SK-N-SH (cell line): ENCODE results near the gene LMO7. TPM values are rescaled to one million over a fixed set of nuclear protein-coding genes. Genes with fewer than 3 reads are reported as not detected.
A peak's percentile ranks its signal among the peaks of the same experiment; 100 is the strongest.

Source experiments
- CTCF ChIA-PET: fragments of 300-600, 350-600 bp; formaldehyde crosslinking; extraction: SDS; loops from one replicate; lab custom pipeline; 2021; lab: Yijun Ruan, JAX
- POLR2A ChIA-PET: fragments of 350-600 bp; sonication (Branson Sonifier 250); formaldehyde crosslinking; extraction: SDS; loops from one replicate; lab custom pipeline; 2020; ENCODE audit warnings: antibody characterized with exemption, inconsistent platforms; lab: Yijun Ruan, JAX
- DNase-seq: peaks from one replicate; pipeline ENCODE4 v3.0.0; 2012
- H2AFZ ChIP-seq: fragments of 200-600 bp; sonication (generic); 2 replicates; pipeline ENCODE4 v1.8.1; 2016; ENCODE audit warnings: antibody characterized with exemption, mild to moderate bottlenecking, low read depth
- H3F3A ChIP-seq: fragments of 200-600 bp; sonication (generic); replicated peaks from 2 replicates; pipeline ENCODE3; 2016; ENCODE audit warnings: antibody characterized with exemption, mild to moderate bottlenecking; ENCODE audit not compliant: insufficient read depth
- H3K27ac ChIP-seq, 2 experiments: fragments of 200-500 bp in 1 of 2; fragments of 200-600 bp in 1 of 2; sonication (Bioruptor generic) in 1 of 2; sonication (generic), shearing (Covaris generic) in 1 of 2; 2 replicates each; pipeline versions ENCODE4 v1.5.1 to v1.6.1; 2014 to 2016; ENCODE audit warnings: low read depth in 2 of 2, inconsistent platforms in 1 of 2, low read length in 1 of 2, mild to moderate bottlenecking in 1 of 2, mixed read lengths in 1 of 2
- H3K27me3 ChIP-seq: fragments of 200-600 bp; sonication (generic), shearing (Covaris generic); 2 replicates; pipeline ENCODE4 v1.6.1; 2016; ENCODE audit warnings: mixed run types; ENCODE audit not compliant: insufficient read depth
- H3K36me3 ChIP-seq, 2 experiments: fragments of 200-500 bp in 1 of 2; fragments of 200-600 bp in 1 of 2; sonication (Bioruptor generic) in 1 of 2; sonication (generic) in 1 of 2; replicated peaks in 1 of 2; 2 replicates each; pipeline versions ENCODE3 to v1.5.1; 2014 to 2016; ENCODE audit warnings: low read length in 1 of 2, mild to moderate bottlenecking in 1 of 2; ENCODE audit not compliant: insufficient read depth in 2 of 2, control insufficient read depth in 1 of 2
- H3K4me1 ChIP-seq, 2 experiments: fragments of 200-500 bp in 1 of 2; fragments of 200-600 bp in 1 of 2; sonication (Bioruptor generic) in 1 of 2; sonication (generic), shearing (Covaris generic) in 1 of 2; 2 replicates each; pipeline versions ENCODE4 v1.5.1 to v1.6.1; 2014 to 2016; ENCODE audit warnings: low read depth in 1 of 2, low read length in 1 of 2, mixed run types in 1 of 2; ENCODE audit not compliant: insufficient read depth in 2 of 2, control insufficient read depth in 1 of 2
- H3K4me2 ChIP-seq: fragments of 200-600 bp; sonication (generic), shearing (Covaris generic); 2 replicates; pipeline ENCODE4 v1.6.1; 2017; ENCODE audit warnings: mixed run types
- H3K4me3 ChIP-seq, 2 experiments: fragments of 200-500 bp in 1 of 2; fragments of 200-600 bp in 1 of 2; sonication (Bioruptor generic) in 1 of 2; sonication (generic), shearing (Covaris generic) in 1 of 2; 2 replicates each; pipeline versions ENCODE4 v1.5.1 to v1.8.1; 2014 to 2016; ENCODE audit warnings: low read depth in 2 of 2, inconsistent platforms in 1 of 2, low read length in 1 of 2, mild to moderate bottlenecking in 1 of 2, mixed read lengths in 1 of 2, moderate library complexity in 1 of 2
- H3K79me2 ChIP-seq: fragments of 200-600 bp; sonication (generic); 2 replicates; pipeline ENCODE4 v1.8.1; 2017; ENCODE audit warnings: mild to moderate bottlenecking; ENCODE audit not compliant: insufficient read depth
- H3K9ac ChIP-seq: fragments of 200-600 bp; sonication (generic); 2 replicates; pipeline ENCODE4 v1.6.1; 2017; ENCODE audit warnings: mixed run types
- H3K9me2 ChIP-seq: fragments of 200-600 bp; sonication (generic); 2 replicates; pipeline ENCODE4 v1.6.1; 2017; ENCODE audit warnings: mixed run types
- H3K9me3 ChIP-seq: fragments of 200-600 bp; sonication (generic); 2 replicates; pipeline ENCODE4 v1.6.1; 2017; ENCODE audit warnings: mixed run types, mild to moderate bottlenecking, moderate library complexity
- H4K20me1 ChIP-seq: fragments of 200-600 bp; sonication (generic); 2 replicates; pipeline ENCODE4 v1.6.1; 2017; ENCODE audit warnings: mild to moderate bottlenecking, mixed run types; ENCODE audit not compliant: insufficient read depth
- CHD2 ChIP-seq: fragments of 150-350 bp; IDR thresholded peaks from 2 replicates; pipeline ENCODE4 v1.6.1; 2018; ENCODE audit warnings: low read length; ENCODE audit not compliant: partially characterized antibody
- EZH2phosphoT487 ChIP-seq: fragments of 200-600 bp; sonication (generic); IDR thresholded peaks from 2 replicates; pipeline ENCODE4 v1.6.1; 2017; ENCODE audit warnings: low read depth, mixed run types, mild to moderate bottlenecking, antibody characterized with exemption, moderate library complexity, borderline replicate concordance
- FOSL2 ChIP-seq: IDR thresholded peaks from 2 replicates; pipeline ENCODE4 v1.4.0; 2012; ENCODE audit warnings: low read depth, mild to moderate bottlenecking, moderate library complexity, borderline replicate concordance
- FOXJ3 ChIP-seq: sonication (generic); formaldehyde crosslinking; IDR thresholded peaks from 2 replicates; pipeline ENCODE4 v1.5.1; 2020; ENCODE audit warnings: mild to moderate bottlenecking, missing genetic modification reagents
- FOXM1 ChIP-seq: IDR thresholded peaks from 2 replicates; pipeline ENCODE4 v1.4.0; 2012; ENCODE audit warnings: low read depth, mild to moderate bottlenecking
- GABPA ChIP-seq: IDR thresholded peaks from 2 replicates; pipeline ENCODE4 v1.4.0; 2012; ENCODE audit warnings: low read depth, mild to moderate bottlenecking
- JUND ChIP-seq: IDR thresholded peaks from 2 replicates; pipeline ENCODE4 v1.4.0; 2012
- MXI1 ChIP-seq: IDR thresholded peaks from 2 replicates; pipeline ENCODE4 v1.6.1; 2012; ENCODE audit warnings: mild to moderate bottlenecking, low read depth, low read length, improper control_type of control experiment
- NFIC ChIP-seq: IDR thresholded peaks from 2 replicates; pipeline ENCODE4 v1.4.0; 2012; ENCODE audit warnings: borderline replicate concordance
- POLR2AphosphoS5 ChIP-seq: IDR thresholded peaks from 2 replicates; pipeline ENCODE4 v1.6.1; 2012; ENCODE audit warnings: low read depth, low read length
- RCOR1 ChIP-seq: fragments of 150-350 bp; IDR thresholded peaks from 2 replicates; pipeline ENCODE4 v1.6.1; 2017; ENCODE audit warnings: antibody characterized with exemption, low read length
- SIN3A ChIP-seq: IDR thresholded peaks from 2 replicates; pipeline ENCODE4 v1.6.1; 2012; ENCODE audit warnings: low read depth, mild to moderate bottlenecking, low read length, moderate library complexity, borderline replicate concordance
- SMC3 ChIP-seq: IDR thresholded peaks from 2 replicates; pipeline ENCODE4 v1.6.1; 2012; ENCODE audit warnings: low read depth, low read length, improper control_type of control experiment
- TAF1 ChIP-seq: IDR thresholded peaks from 2 replicates; pipeline ENCODE4 v1.6.1; 2012; ENCODE audit warnings: low read depth, mild to moderate bottlenecking, low read length, moderate library complexity, borderline replicate concordance
- TCF12 ChIP-seq: IDR thresholded peaks from 2 replicates; pipeline ENCODE4 v1.4.0; 2012
- TEAD4 ChIP-seq: IDR thresholded peaks from 2 replicates; pipeline ENCODE4 v1.4.0; 2012; ENCODE audit warnings: mild to moderate bottlenecking, borderline replicate concordance; ENCODE audit not compliant: insufficient read depth
- USF1 ChIP-seq: IDR thresholded peaks from 2 replicates; pipeline ENCODE4 v1.4.0; 2012; ENCODE audit warnings: low read depth, borderline replicate concordance
- YY1 ChIP-seq: IDR thresholded peaks from 2 replicates; pipeline ENCODE4 v1.4.0; 2012; ENCODE audit warnings: low read depth, mild to moderate bottlenecking
- WGBS: methylation state at CpG from one replicate; pipeline ENCODE4 v1.1.6; 2017; ENCODE audit warnings: low lambda C conversion rate; 5-methylcytosine and 5-hydroxymethylcytosine counted together
- polyA plus RNA-seq, 3 experiments: library from polyadenylated mRNA; depleted of rRNA; stranded (reverse); fragments of >200 nt; gene quantifications; 2 replicates each; pipeline ENCODE4 v1.2.3, GENCODE V29; 2012
- TF ChIP-seq, protein P1 (sequence below): IDR thresholded peaks from 2 replicates; pipeline ENCODE4 v1.4.0; 2012; ENCODE audit warnings: low read depth
- TF ChIP-seq, protein P2 (sequence below): IDR thresholded peaks from 2 replicates; pipeline ENCODE4; 2012
- TF ChIP-seq, protein P3 (sequence below): IDR thresholded peaks from 2 replicates; pipeline ENCODE4 v1.6.1; 2012; ENCODE audit warnings: mild to moderate bottlenecking, low read depth, low read length, moderate library complexity

Gene LMO7
- polyA plus RNA-seq, 1 of the 3 experiments (the other 2 are of a cell fraction) = 83.6 TPM

- Histone ChIP-seq H3K4me1 (peaks cover 16 to 34% of the 10 kb centered on the region in 2 experiments), H3K27ac (peak overlapping the region in 1 of 2 experiments; percentile 3; a peak in 1 of 4 replicates)
Measured at GRCh38 chr13:75774176-75774575, 138.0 kb downstream of the LMO7 start.

GRCh38 chr13:75776550-75776949 lies 140.4 kb downstream of the LMO7 start:
- Histone ChIP-seq H3K4me2 (no peak overlapping the region), H2AFZ (no peak overlapping the region), H3K79me2 (peaks cover 94% of the 10 kb centered on the region), H4K20me1 (peaks cover 80% of the 10 kb centered on the region), H3F3A (peaks cover 39% of the 10 kb centered on the region), H3K9me3 (no peaks in the 10 kb centered on the region), H3K9ac (no peak overlapping the region), H3K9me2 (no peaks in the 10 kb centered on the region), H3K36me3 (peaks cover 2 to 41% of the 10 kb centered on the region in 2 experiments), H3K27ac (no peak overlapping the region), H3K4me1 (peaks cover 0 to 11% of the 10 kb centered on the region in 2 experiments; a peak in 3 of 4 replicates), H3K27me3 (no peaks in the 10 kb centered on the region), H3K4me3 (no peak overlapping the region)
- WGBS = 89% methylated on average over 3 of the region's 3 CpGs
- POLR2A ChIA-PET = no interaction called here
- CTCF ChIA-PET = interaction anchor here (1.2 to 1.5 kb wide), 2 partner anchors 14 to 81 kb away, joined by 3 to 5 read pairs; no protein-coding TSS in a partner anchor
- DNase-seq = no peak
- TF ChIP-seq, protein P1, sequence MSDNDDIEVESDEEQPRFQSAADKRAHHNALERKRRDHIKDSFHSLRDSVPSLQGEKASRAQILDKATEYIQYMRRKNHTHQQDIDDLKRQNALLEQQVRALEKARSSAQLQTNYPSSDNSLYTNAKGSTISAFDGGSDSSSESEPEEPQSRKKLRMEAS = no peak
- no peak for TF ChIP-seq TCF12
- no peak for TF ChIP-seq FOXJ3
- no peak for TF ChIP-seq EZH2phosphoT487
- TF ChIP-seq, protein P2, sequence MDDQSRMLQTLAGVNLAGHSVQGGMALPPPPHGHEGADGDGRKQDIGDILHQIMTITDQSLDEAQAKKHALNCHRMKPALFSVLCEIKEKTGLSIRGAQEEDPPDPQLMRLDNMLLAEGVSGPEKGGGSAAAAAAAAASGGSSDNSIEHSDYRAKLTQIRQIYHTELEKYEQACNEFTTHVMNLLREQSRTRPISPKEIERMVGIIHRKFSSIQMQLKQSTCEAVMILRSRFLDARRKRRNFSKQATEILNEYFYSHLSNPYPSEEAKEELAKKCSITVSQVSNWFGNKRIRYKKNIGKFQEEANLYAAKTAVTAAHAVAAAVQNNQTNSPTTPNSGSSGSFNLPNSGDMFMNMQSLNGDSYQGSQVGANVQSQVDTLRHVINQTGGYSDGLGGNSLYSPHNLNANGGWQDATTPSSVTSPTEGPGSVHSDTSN = no peak
- no peak for TF ChIP-seq YY1
- TF ChIP-seq SIN3A = no peak
- no peak for TF ChIP-seq GABPA
- no peak for TF ChIP-seq FOSL2
- TF ChIP-seq, protein P3, sequence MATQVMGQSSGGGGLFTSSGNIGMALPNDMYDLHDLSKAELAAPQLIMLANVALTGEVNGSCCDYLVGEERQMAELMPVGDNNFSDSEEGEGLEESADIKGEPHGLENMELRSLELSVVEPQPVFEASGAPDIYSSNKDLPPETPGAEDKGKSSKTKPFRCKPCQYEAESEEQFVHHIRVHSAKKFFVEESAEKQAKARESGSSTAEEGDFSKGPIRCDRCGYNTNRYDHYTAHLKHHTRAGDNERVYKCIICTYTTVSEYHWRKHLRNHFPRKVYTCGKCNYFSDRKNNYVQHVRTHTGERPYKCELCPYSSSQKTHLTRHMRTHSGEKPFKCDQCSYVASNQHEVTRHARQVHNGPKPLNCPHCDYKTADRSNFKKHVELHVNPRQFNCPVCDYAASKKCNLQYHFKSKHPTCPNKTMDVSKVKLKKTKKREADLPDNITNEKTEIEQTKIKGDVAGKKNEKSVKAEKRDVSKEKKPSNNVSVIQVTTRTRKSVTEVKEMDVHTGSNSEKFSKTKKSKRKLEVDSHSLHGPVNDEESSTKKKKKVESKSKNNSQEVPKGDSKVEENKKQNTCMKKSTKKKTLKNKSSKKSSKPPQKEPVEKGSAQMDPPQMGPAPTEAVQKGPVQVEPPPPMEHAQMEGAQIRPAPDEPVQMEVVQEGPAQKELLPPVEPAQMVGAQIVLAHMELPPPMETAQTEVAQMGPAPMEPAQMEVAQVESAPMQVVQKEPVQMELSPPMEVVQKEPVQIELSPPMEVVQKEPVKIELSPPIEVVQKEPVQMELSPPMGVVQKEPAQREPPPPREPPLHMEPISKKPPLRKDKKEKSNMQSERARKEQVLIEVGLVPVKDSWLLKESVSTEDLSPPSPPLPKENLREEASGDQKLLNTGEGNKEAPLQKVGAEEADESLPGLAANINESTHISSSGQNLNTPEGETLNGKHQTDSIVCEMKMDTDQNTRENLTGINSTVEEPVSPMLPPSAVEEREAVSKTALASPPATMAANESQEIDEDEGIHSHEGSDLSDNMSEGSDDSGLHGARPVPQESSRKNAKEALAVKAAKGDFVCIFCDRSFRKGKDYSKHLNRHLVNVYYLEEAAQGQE = no peak
- TF ChIP-seq SMC3 = no peak
- no peak for TF ChIP-seq POLR2AphosphoS5
- TF ChIP-seq TAF1 = no peak
- no peak for TF ChIP-seq RCOR1

More at GRCh38 chr13:75774176-75774575, 138.0 kb downstream of the LMO7 start:
- TF ChIP-seq POLR2AphosphoS5 (no peak), SIN3A (no peak), TAF1 (no peak), USF1 (no peak), CHD2 (no peak), JUND (no peak), TEAD4 (no peak), NFIC (no peak), FOXM1 (no peak), EZH2phosphoT487 (no peak), MXI1 (no peak), FOSL2 (no peak), GABPA (no peak)
- TF ChIP-seq, protein P2 = no peak
- Histone ChIP-seq H3K27me3 (no peaks in the 10 kb centered on the region), H3F3A (peaks cover 55% of the 10 kb centered on the region), H3K9me3 (no peaks in the 10 kb centered on the region), H3K9ac (no peak overlapping the region), H3K36me3 (peaks cover 2 to 28% of the 10 kb centered on the region in 2 experiments), H3K4me2 (no peak overlapping the region), H3K4me3 (no peak overlapping the region), H3K79me2 (peaks cover 93% of the 10 kb centered on the region), H4K20me1 (peaks cover 86% of the 10 kb centered on the region), H3K9me2 (no peaks in the 10 kb centered on the region), H2AFZ (no peak overlapping the region)
- DNase-seq = no peak
- ChIA-PET POLR2A (no interaction called here), CTCF (interaction anchor here (1.6 to 2.0 kb wide), 2 partner anchors 78 to 96 kb away, joined by 4 to 6 read pairs; no protein-coding TSS in a partner anchor)
- WGBS = 93% methylated on average over 1 of the region's 1 CpG
